ENCODE measurements around the gene DTNBP1. TPM values are rescaled to one million over a fixed set of nuclear protein-coding genes. Genes with fewer than 3 reads are reported as not detected.

The DTNBP1 gene
- total and polyA plus RNA-seq, 2 donors (not counting 3 experiments of a cell fraction or from before 2014, with no cell fraction given): 24.3 to 28.9 TPM

DNA sequence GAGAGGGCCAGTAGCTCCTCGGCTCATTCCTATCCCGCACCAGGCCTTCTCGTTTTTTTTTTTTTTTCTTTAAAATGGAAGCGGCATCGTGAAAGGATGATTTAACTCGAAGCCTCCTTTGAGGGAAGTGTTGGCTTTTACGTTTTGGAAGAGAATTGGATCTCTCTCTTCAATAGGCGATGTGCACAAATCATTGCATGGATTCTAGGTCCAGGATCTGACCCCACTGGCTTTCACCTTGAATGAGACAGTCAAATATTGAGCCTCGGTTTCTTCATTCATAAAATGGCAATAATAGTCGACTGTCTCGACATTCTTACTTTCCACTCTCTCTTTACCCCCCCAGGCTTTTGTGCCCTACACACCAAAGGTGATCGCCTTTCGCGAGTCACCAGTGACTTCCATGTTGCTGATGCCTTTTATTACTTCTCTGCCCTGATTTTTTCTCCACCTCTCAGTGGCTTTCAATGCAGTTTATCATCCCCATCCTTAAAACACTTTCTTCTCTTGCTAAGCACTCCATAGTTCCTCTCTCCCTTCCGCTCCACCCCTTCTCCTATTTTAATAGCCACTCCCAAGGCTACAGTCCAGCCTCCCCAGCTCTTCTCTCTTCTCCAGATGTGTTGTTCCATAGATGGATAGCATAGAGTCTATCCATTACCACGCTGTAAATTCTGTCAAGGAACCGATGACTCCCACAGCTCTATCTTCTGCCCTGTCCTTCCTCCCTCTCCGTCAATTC lies 473 bp upstream of the DTNBP1 start:
- Histone ChIP-seq H4K20me1 (replicated peaks; ENCODE audit: control insufficient read depth, extremely low read depth, insufficient read depth, low read length) (no peaks in the 10 kb centered on the region), H3K79me2 (ENCODE audit: control insufficient read depth, insufficient read depth, low read length) (peaks cover 2% of the 10 kb centered on the region), H3K9me3 (replicated peaks; ENCODE audit: control insufficient read depth, insufficient read depth, low read length) (no peaks in the 10 kb centered on the region), H3K4me1 (ENCODE audit: control insufficient read depth, extremely low read depth, insufficient read depth, low read length) (peaks cover 6% of the 10 kb centered on the region), H3K27me3 (ENCODE audit: control insufficient read depth in 2 of 2, insufficient read depth in 2 of 2, low read length in 2 of 2) (peaks cover 5 to 11% of the 10 kb centered on the region in 2 experiments), H3K9me1 (replicated peaks; ENCODE audit: control insufficient read depth, extremely low read depth, insufficient read depth, low read length) (no peaks in the 10 kb centered on the region), H3K4me3 (replicated peaks in 1 of 3; ENCODE audit: insufficient read depth in 1 of 3, low read depth in 1 of 3, low read length in 3 of 3) (peak overlapping the region in 2 of 3 experiments; percentile 71 to 78), H3K9ac (replicated peaks; ENCODE audit: extremely low read depth, insufficient read depth, low read length) (no peak overlapping the region), H3K36me3 (ENCODE audit: control insufficient read depth in 2 of 2, extremely low read depth in 1 of 2, insufficient read depth in 2 of 2, low read length in 2 of 2) (no peaks in the 10 kb centered on the region), H3K4me2 (ENCODE audit: insufficient read depth, low read length) (peak overlapping the region; percentile 69), H2AFZ (ENCODE audit: low read depth, low read length) (peak overlapping the region; percentile 77), H3K27ac (ENCODE audit: insufficient read depth, low read depth, low read length) (no peak overlapping the region)
- TF ChIP-seq POLR2A (IDR thresholded peaks at IDR 0.05; ENCODE audit: low read depth, low read length) (no peak), MYC (IDR thresholded peaks at IDR 0.05; ENCODE audit: low read depth, low read length) (no peak), FOS (IDR thresholded peaks at IDR 0.05; ENCODE audit: borderline replicate concordance, insufficient read depth, low read length) (no peak), JUN (IDR thresholded peaks at IDR 0.05; ENCODE audit: borderline replicate concordance, insufficient read depth, insufficient read length, low read depth) (no peak), EZH2 (IDR thresholded peaks at IDR 0.05; ENCODE audit: borderline replicate concordance, low read depth, low read length, severe bottlenecking) (no peak), GATA2 (IDR thresholded peaks at IDR 0.05; ENCODE audit: insufficient read depth, insufficient read length, low read depth, low read length) (no peak), POLR2AphosphoS5 (IDR thresholded peaks at IDR 0.05; ENCODE audit: insufficient read depth, low read depth, low read length) (no peak)
- TF ChIP-seq, protein P1, sequence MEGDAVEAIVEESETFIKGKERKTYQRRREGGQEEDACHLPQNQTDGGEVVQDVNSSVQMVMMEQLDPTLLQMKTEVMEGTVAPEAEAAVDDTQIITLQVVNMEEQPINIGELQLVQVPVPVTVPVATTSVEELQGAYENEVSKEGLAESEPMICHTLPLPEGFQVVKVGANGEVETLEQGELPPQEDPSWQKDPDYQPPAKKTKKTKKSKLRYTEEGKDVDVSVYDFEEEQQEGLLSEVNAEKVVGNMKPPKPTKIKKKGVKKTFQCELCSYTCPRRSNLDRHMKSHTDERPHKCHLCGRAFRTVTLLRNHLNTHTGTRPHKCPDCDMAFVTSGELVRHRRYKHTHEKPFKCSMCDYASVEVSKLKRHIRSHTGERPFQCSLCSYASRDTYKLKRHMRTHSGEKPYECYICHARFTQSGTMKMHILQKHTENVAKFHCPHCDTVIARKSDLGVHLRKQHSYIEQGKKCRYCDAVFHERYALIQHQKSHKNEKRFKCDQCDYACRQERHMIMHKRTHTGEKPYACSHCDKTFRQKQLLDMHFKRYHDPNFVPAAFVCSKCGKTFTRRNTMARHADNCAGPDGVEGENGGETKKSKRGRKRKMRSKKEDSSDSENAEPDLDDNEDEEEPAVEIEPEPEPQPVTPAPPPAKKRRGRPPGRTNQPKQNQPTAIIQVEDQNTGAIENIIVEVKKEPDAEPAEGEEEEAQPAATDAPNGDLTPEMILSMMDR (IDR thresholded peaks at IDR 0.05; ENCODE audit: extremely low read depth in 1 of 2, insufficient read depth in 1 of 2, low read depth in 1 of 2, low read length in 2 of 2): no peak
- TF ChIP-seq, protein P2, sequence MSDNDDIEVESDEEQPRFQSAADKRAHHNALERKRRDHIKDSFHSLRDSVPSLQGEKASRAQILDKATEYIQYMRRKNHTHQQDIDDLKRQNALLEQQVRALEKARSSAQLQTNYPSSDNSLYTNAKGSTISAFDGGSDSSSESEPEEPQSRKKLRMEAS (IDR thresholded peaks at IDR 0.05; ENCODE audit: insufficient read depth, insufficient read length): no peak
- FAIRE-seq: no peak
- ChIA-PET CTCF (interaction anchor here (0.5 to 2.3 kb wide), 4 partner anchors 11 to 520 kb away, joined by 3 to 11 read pairs (median 4); no protein-coding TSS in a partner anchor), POLR2A (interaction anchor here (0.7 kb wide), 1 partner anchor 467 kb away, joined by 3 read pairs; no protein-coding TSS in a partner anchor)
- no peak for DNase-seq (ENCODE audit: low read depth, low spot score)
- dilution Hi-C loops (cut with MboI; ENCODE audit: extremely low pct_ligation_motif_present, low sequenced_read_pairs) (no loop called here), intact Hi-C loops (cut with micrococcal nuclease) (loop anchor here (1.0 kb wide), 1 partner anchor 466 kb away; the partner anchor contains the start of gene MYLIP)
- no TSS peak for BruUV-seq (replicated peaks)
